HCT116 (cell line): ENCODE results near the gene SPHK1. TPM values are rescaled to one million over a fixed set of nuclear protein-coding genes. Genes with fewer than 3 reads are reported as not detected.

Experiments used
- ATAC-seq: fragments of 200-7000 bp; cut with Tn5 transposase; 2 replicates; pipeline ENCODE4 v1.9.1; 2020; ENCODE audit warnings: mild to moderate bottlenecking, moderate library complexity
- BruUV-seq: library from RNA; stranded (reverse); fragments of 400-500 nt; replicated peaks from 2 replicates; lab custom pipeline; 2021; lab: Mats Ljungman, UMichigan
- CTCF ChIA-PET: fragments of 300-600 bp; sonication (Branson Sonifier 250); formaldehyde crosslinking; loops from one replicate; lab custom pipeline; 2021; ENCODE audit warnings: antibody characterized with exemption; lab: Charles Lee
- POLR2A ChIA-PET: fragments of 300-600, 350-600 bp; sonication (Branson Sonifier 250); formaldehyde crosslinking; loops from one replicate; lab custom pipeline; 2021; ENCODE audit warnings: antibody characterized with exemption; lab: Charles Lee
- RAD21 ChIA-PET, 2 experiments: fragments of 300-600 bp; sonication (Branson Sonifier 250); formaldehyde crosslinking; loops; one replicate each; lab custom pipeline; 2023; ENCODE audit warnings: low total read pairs in 2 of 2; ENCODE audit not compliant: uncharacterized antibody in 2 of 2, unreplicated experiment in 2 of 2, low non-redundant PET in 1 of 2; lab: Charles Lee
- DNase-seq: peaks from one replicate; pipeline ENCODE4 v3.0.0-alpha.2; 2010; ENCODE audit warnings: low read depth, low spot score
- H2AFZ ChIP-seq: fragments of 200-600 bp; shearing (Covaris generic), sonication (generic); 2 replicates; pipeline ENCODE4 v1.6.1; 2017; ENCODE audit warnings: low read depth, mixed run types, mixed read lengths, antibody characterized with exemption, low read length; ENCODE audit not compliant: poor library complexity, severe bottlenecking
- H3K27ac ChIP-seq: 2 replicates; pipeline ENCODE4 v1.5.1; 2012; ENCODE audit warnings: low read depth, low read length
- H3K27me3 ChIP-seq: fragments of 200-600 bp; sonication (generic); 2 replicates; pipeline ENCODE4 v1.6.1; 2016; ENCODE audit warnings: mixed run types, low read length, mixed read lengths; ENCODE audit not compliant: insufficient read depth
- H3K36me3 ChIP-seq, 2 experiments: fragments of 200-500 bp in 1 of 2; fragments of 200-600 bp in 1 of 2; sonication (Bioruptor generic) in 1 of 2; sonication (generic) in 1 of 2; 2 replicates each; pipeline versions ENCODE4 v1.5.1 to v1.6.1; 2014 to 2016; ENCODE audit warnings: low read length in 2 of 2, inconsistent platforms in 1 of 2, mixed read lengths in 1 of 2, mixed run types in 1 of 2; ENCODE audit not compliant: insufficient read depth in 2 of 2, control insufficient read depth in 1 of 2
- H3K4me1 ChIP-seq, 2 experiments: fragments of 200-600 bp in 1 of 2; sonication (generic) in 1 of 2; 2 replicates each; pipeline versions ENCODE4 v1.5.1 to v1.6.1; 2012 to 2017; ENCODE audit warnings: low read length in 2 of 2, inconsistent platforms in 1 of 2, mild to moderate bottlenecking in 1 of 2, mixed read lengths in 1 of 2, mixed run types in 1 of 2, moderate library complexity in 1 of 2; ENCODE audit not compliant: insufficient read depth in 2 of 2, control insufficient read depth in 1 of 2
- H3K4me2 ChIP-seq: fragments of 200-600 bp; sonication (generic); 2 replicates; pipeline ENCODE4 v1.6.1; 2017; ENCODE audit warnings: mixed run types, low read length, mixed read lengths
- H3K4me3 ChIP-seq, 2 experiments: fragments of 200-600 bp in 1 of 2; sonication (generic) in 1 of 2; replicated peaks in 1 of 2; 2 replicates each; pipeline ENCODE4 v1.5.1; 2011 to 2016; ENCODE audit warnings: low read length in 2 of 2, control low read depth in 1 of 2, low read depth in 1 of 2, mild to moderate bottlenecking in 1 of 2, mixed read lengths in 1 of 2, mixed run types in 1 of 2
- H3K79me2 ChIP-seq: fragments of 200-600 bp; sonication (generic); 2 replicates; pipeline ENCODE4 v1.6.1; 2017; ENCODE audit warnings: mild to moderate bottlenecking, mixed run types, low read length, moderate library complexity, mixed read lengths; ENCODE audit not compliant: insufficient read depth
- H3K9ac ChIP-seq: fragments of 200-600 bp; sonication (generic); 2 replicates; pipeline ENCODE4 v1.6.1; 2016; ENCODE audit warnings: low read length, mixed read lengths
- H3K9me2 ChIP-seq: fragments of 200-600 bp; sonication (generic), shearing (Covaris generic); 2 replicates; pipeline ENCODE4 v1.6.1; 2017; ENCODE audit warnings: mixed run types, mild to moderate bottlenecking, moderate library complexity; ENCODE audit not compliant: insufficient read depth
- H3K9me3 ChIP-seq, 2 experiments: fragments of 200-500 bp in 1 of 2; fragments of 200-600 bp in 1 of 2; sonication (Bioruptor generic) in 1 of 2; sonication (generic) in 1 of 2; 2 replicates each; pipeline ENCODE4 v1.6.1; 2014 to 2017; ENCODE audit warnings: low read length in 2 of 2, mixed read lengths in 2 of 2, inconsistent platforms in 1 of 2, low read depth in 1 of 2, mild to moderate bottlenecking in 1 of 2, mixed run types in 1 of 2, moderate library complexity in 1 of 2; ENCODE audit not compliant: control insufficient read depth in 1 of 2, insufficient read depth in 1 of 2
- H4K20me1 ChIP-seq: fragments of 200-600 bp; sonication (generic), shearing (Covaris generic); 2 replicates; pipeline ENCODE4 v1.6.1; 2017; ENCODE audit warnings: mixed run types, mild to moderate bottlenecking, moderate library complexity; ENCODE audit not compliant: insufficient read depth
- ATF3 ChIP-seq: IDR thresholded peaks from 2 replicates; pipeline ENCODE4 v1.6.1; 2012
- CBX3 ChIP-seq: IDR thresholded peaks from 2 replicates; pipeline ENCODE4 v1.6.1; 2012; ENCODE audit warnings: low read depth
- CEBPB ChIP-seq: IDR thresholded peaks from 2 replicates; pipeline ENCODE4 v1.6.1; 2012; ENCODE audit warnings: low read depth
- CTCF ChIP-seq, 3 experiments: fragments of 200-600 bp in 1 of 3; sonication (generic) in 1 of 3; IDR thresholded peaks in 2 of 3; conservative IDR thresholded peaks in 1 of 3; 2 replicates each; pipeline ENCODE4 v1.5.1; 2012 to 2017; ENCODE audit warnings: low read depth in 2 of 3, low read length in 2 of 3, antibody characterized with exemption in 1 of 3, borderline replicate concordance in 1 of 3, control low read depth in 1 of 3, mild to moderate bottlenecking in 1 of 3, mixed read lengths in 1 of 3, mixed run types in 1 of 3, moderate library complexity in 1 of 3; ENCODE audit not compliant: insufficient read depth in 1 of 3
- EGR1 ChIP-seq: IDR thresholded peaks from 2 replicates; pipeline ENCODE4 v1.6.1; 2012; ENCODE audit warnings: low read depth
- ELF1 ChIP-seq: IDR thresholded peaks from 2 replicates; pipeline ENCODE4 v1.6.1; 2012; ENCODE audit warnings: low read depth, borderline replicate concordance
- EZH2 ChIP-seq: fragments of 200-600 bp; sonication (generic); IDR thresholded peaks from 2 replicates; pipeline ENCODE4 v1.6.1; 2017; ENCODE audit warnings: antibody characterized with exemption, mixed run types
- EZH2phosphoT487 ChIP-seq: fragments of 200-600 bp; IDR thresholded peaks from 2 replicates; pipeline ENCODE4 v1.6.1; 2018; ENCODE audit warnings: antibody characterized with exemption, borderline replicate concordance
- FOSL1 ChIP-seq: IDR thresholded peaks from 2 replicates; pipeline ENCODE4 v1.6.1; 2012; ENCODE audit warnings: low read depth
- JUND ChIP-seq: IDR thresholded peaks from 2 replicates; pipeline ENCODE4 v1.6.1; 2012
- MAX ChIP-seq: IDR thresholded peaks from 2 replicates; pipeline ENCODE4 v1.6.1; 2012
- POLR2AphosphoS5 ChIP-seq: IDR thresholded peaks from 2 replicates; pipeline ENCODE4 v1.6.1; 2011; ENCODE audit warnings: mild to moderate bottlenecking, low read depth, low read length, moderate library complexity
- REST ChIP-seq: IDR thresholded peaks from 2 replicates; pipeline ENCODE4 v1.6.1; 2012; ENCODE audit warnings: low read depth
- SIN3A ChIP-seq: IDR thresholded peaks from 2 replicates; pipeline ENCODE4 v1.6.1; 2012; ENCODE audit warnings: low read depth
- SP1 ChIP-seq: IDR thresholded peaks from 2 replicates; pipeline ENCODE4 v1.6.1; 2012; ENCODE audit warnings: low read depth
- SRF ChIP-seq: IDR thresholded peaks from 2 replicates; pipeline ENCODE4 v1.6.1; 2012; ENCODE audit warnings: low read depth
- TCF7L2 ChIP-seq: IDR thresholded peaks from 2 replicates; pipeline ENCODE4 v1.7.0; 2011; ENCODE audit warnings: borderline replicate concordance, inconsistent platforms; ENCODE audit not compliant: insufficient read depth, insufficient read length; ENCODE audit errors: extremely low read depth
- YY1 ChIP-seq: IDR thresholded peaks from 2 replicates; pipeline ENCODE4 v1.6.1; 2011; ENCODE audit warnings: low read length, low read depth, moderate library complexity, mild to moderate bottlenecking; ENCODE audit not compliant: insufficient replicate concordance; ENCODE audit errors: extremely low read depth
- ZFX ChIP-seq: fragments of 450-650 bp; IDR thresholded peaks from 2 replicates; pipeline ENCODE4 v1.6.1; 2017
- ZNF274 ChIP-seq: fragments of 200-500 bp; sonication (Bioruptor generic); IDR thresholded peaks from 2 replicates; pipeline ENCODE4 v1.6.1; 2014; ENCODE audit warnings: mild to moderate bottlenecking, low read depth, low read length, inconsistent platforms
- intact Hi-C: fragments of 100-400 bp; cut with micrococcal nuclease; formaldehyde crosslinking; loops from 2 replicates; pipeline ENCODE4 v1.10.0; 2022
- total RNA-seq: library from RNA; stranded (reverse); gene quantifications from one replicate; pipeline ENCODE4 v1.2.1, GENCODE V29; 2021; ENCODE audit not compliant: unreplicated experiment

Gene SPHK1
- total RNA-seq, 1 experiment from 2014 or later, result 4.6 TPM

GRCh38 chr17:76397184-76397583 is 12.8 kb downstream of the SPHK1 start:
- Histone ChIP-seq H3K27me3 (no peaks in the 10 kb centered on the region), H2AFZ (no peak overlapping the region), H3K4me1 (no peaks in the 10 kb centered on the region), H3K36me3 (peaks cover 54 to 59% of the 10 kb centered on the region in 2 experiments; a peak in 3 of 4 replicates), H3K79me2 (no peaks in the 10 kb centered on the region), H3K4me2 (no peak overlapping the region), H3K27ac (no peak overlapping the region), H3K9me2 (no peaks in the 10 kb centered on the region), H3K9me3 (no peaks in the 10 kb centered on the region), H3K9ac (no peak overlapping the region), H4K20me1 (peaks cover 4% of the 10 kb centered on the region; the same call in 1 of the 2 replicates), H3K4me3 (no peak overlapping the region)
- intact Hi-C loops, result no loop called here
- RAD21 ChIA-PET, result interaction anchor here (0.9 to 2.0 kb wide), 5 partner anchors 31 to 93 kb away, joined by 3 to 9 read pairs (median 5); no protein-coding TSS in a partner anchor
- ATAC-seq (peak; percentile 39), DNase-seq (no peak)
- CTCF ChIA-PET, result interaction anchor here (0.8 to 3.9 kb wide), 19 partner anchors 7 to 492 kb away, joined by 3 to 64 read pairs (median 10); partner anchors contain the start of genes PRPSAP1 and SPHK1
- POLR2A ChIA-PET, result interaction anchor here (1.3 kb wide), 1 partner anchor 43 kb away, joined by 4 read pairs; no protein-coding TSS in a partner anchor
- no peak for TF ChIP-seq ELF1
- no peak for TF ChIP-seq SIN3A
- TF ChIP-seq EGR1, result no peak
- TF ChIP-seq EZH2, result no peak
- TF ChIP-seq CTCF (IDR thresholded peaks at IDR 0.05 in 2 of 3, conservative IDR thresholded peaks at IDR 0.05 in 1 of 3; ENCODE audit: borderline replicate concordance in 1 of 3, insufficient read depth in 1 of 3, low read depth in 2 of 3, low read length in 2 of 3), result no peak
- TF ChIP-seq MAX, result no peak
- TF ChIP-seq SRF, result no peak
- no peak for TF ChIP-seq SP1
- TF ChIP-seq EZH2phosphoT487, result no peak
- no peak for TF ChIP-seq POLR2AphosphoS5
- no peak for TF ChIP-seq CBX3
- TF ChIP-seq ZNF274, result no peak
- TF ChIP-seq ATF3, result no peak
- TF ChIP-seq CEBPB, result no peak
- no peak for TF ChIP-seq ZFX
- no peak for TF ChIP-seq JUND
- no peak for TF ChIP-seq TCF7L2
- TF ChIP-seq REST, result no peak
- TF ChIP-seq YY1, result no peak
- no peak for TF ChIP-seq FOSL1
- no TSS peak for BruUV-seq
